ENCODE measurements around the gene PHACTR4.
"Not testable (repeated sequence)": the region's sequence is repeated elsewhere in the genome, so short reads cannot be mapped to it uniquely, and the experiment has no call there.

Gene PHACTR4

GRCh38 chr1:28369371-28370238, at the start of gene PHACTR4:
PHACTR4 (plus strand) TSS chr1:28369740; CDS start chr1:28407448, 37,708 bp downstream.
- DNase-seq: peak; percentile 84

- DNase-seq: no peak
Observed at GRCh38 chr1:28322194-28322593, 47.3 kb upstream of the PHACTR4 start.

- no peak for DNase-seq
Observed at GRCh38 chr1:28323720-28324119, 45.8 kb upstream of the PHACTR4 start.

DNA sequence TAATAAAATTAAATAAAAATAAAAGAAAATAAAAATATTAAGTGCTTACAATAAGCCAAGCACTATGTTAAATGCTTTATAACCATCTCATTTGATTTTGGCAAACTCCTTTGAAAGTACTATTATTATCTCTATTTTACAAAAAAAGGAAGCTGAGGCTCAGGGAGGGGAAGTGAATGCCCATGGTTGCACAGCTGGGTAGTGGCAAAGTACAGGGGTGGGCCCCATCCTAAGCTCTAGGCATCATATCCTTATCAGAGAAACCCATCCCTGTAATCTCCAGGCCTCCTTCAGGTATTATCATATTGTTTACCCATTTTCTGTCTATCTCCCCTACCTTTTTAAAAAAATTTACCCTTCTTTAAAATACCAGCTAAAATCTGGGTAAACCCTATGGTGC, 43.0 kb upstream of the PHACTR4 start:
- DNase-seq: no peak

DNA sequence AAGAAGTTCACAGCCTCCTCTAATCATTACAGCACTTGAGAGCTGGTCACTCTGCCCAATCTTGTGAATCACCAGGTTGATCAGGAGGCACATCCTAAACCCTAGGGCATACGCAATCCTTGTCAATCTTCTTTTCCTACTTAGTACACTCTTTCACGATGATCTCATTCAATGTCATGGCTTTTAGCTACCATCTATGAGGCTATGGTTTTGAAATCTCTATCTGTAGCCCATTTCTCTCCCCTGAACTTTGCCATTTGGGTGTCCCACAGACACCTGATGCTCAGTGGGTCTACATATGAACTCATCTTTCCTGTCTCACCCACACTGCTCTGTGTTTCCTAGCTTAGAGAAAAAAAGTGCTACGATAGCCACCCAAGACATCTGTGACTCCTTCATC, 42.6 kb upstream of the PHACTR4 start:
- no peak for DNase-seq

GRCh38 chr1:28327431-28327830, 42.1 kb upstream of the PHACTR4 start:
- DNase-seq: not testable (repeated sequence)

- DNase-seq: no peak
Observed at GRCh38 chr1:28328228-28328648, 41.3 kb upstream of the PHACTR4 start.

DNA sequence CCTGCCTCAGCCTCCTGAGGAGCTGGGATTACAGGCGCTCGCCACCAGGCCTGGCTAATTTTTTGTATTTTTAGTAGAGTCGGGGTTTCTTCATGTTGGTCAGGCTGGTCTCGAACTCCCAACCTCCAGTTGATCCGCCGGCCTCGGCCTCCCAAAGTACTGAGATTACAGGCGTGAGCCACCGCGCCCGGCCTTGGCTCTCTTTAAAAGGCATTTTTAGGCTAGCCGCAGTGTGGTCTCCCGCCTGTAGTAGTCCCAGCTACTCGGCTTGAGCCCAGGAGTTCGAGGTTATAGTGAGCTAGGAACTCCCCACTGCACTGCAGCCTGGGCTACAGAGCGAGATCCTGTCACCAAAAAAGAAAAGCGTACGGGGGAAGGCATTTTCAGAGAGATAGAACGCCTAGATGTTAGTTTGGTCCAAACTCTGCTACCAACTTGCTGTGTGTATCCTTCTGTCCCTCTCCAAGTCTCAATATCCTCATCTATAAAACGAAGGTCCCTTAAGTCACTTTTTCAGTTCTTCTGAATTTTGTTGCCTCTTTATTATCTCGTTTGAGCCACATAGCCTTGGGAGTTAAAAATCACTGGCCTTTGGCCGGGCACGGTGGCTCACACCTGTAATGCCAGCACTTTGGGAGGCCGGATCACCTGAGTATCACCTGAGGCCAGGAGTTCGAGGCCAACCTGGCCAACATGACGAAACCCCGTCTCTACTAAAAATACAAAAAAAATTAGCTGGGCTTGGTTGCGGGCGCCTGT, 40.0 kb upstream of the PHACTR4 start:
- DNase-seq: no peak

- no peak for DNase-seq
Observed at GRCh38 chr1:28338897-28339296, 30.6 kb upstream of the PHACTR4 start.

- DNase-seq: no peak
Observed at GRCh38 chr1:28339551-28339950, 30.0 kb upstream of the PHACTR4 start.

DNA sequence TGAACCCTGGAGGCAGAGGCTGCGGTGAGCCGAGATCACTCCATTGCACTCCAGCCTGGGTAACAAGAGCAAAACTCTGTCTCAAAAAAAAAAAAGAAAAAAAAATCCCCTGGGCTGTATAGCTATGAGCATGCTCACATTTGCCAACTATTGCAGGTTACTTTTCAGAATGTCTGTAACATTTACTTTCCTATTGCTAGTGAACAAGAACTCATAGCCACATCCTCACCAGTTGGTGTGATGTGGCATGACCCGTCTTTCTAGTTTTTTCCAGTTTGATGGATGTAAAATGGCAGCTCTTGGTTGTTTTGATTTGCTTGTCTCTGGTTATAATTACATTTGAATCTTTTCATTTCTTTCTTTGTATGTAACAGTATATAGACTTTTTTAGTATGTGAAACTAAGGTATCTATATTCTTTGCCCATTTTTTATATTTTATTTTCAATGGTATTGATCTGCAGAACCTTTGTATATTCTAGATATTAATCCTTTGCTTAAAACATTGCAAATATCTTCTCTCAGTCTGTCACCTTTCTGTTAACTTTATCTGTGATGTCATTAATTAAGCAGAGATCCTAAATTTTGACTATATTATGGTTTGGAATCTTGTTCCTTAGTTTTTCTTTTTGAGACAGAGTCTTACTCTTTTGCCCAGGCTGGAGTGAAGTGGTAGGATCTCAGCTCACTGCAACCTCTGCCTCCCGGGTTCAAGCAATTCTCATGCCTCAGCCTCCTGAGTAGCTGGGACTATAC, 29.1 kb upstream of the PHACTR4 start:
- no peak for DNase-seq

DNA sequence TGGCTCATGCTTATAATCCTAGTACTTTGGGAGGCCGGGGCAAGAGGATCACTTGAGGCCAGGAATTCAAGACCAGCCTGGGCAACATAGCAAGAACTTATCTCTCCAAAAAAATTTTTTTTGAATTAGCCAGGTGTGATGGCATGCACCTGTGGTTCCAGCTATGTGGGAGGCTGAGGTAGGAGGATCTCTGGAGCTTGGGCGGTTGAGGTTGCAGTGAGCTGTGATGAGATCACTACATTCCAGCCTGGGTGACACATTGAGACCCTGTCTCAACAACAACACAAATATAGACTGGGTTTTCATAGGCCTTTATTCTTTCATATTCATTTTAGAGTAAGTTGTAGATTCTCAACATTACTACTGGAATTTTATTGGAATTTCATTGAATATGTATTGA, 27.9 kb upstream of the PHACTR4 start:
- no peak for DNase-seq

DNA sequence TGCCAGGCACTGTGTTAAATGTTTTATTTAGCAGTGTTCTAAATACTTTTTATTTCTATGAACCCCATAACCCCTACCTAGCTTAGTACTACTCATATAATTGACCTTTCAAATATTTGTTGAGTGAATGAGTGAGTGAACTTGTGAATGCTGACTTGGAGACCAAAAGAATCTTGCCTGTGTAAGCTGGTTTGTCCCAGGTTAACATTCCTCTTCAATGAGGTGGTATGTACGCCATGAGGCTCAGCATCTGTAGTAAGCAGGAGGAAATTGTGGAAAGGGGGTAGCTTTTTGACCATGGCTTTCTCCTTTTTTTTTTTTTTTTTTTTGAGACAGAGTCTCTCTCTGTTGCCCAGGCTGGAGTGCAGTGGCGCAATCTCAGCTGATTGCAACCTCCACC, 26.1 kb upstream of the PHACTR4 start:
- no peak for DNase-seq

DNA sequence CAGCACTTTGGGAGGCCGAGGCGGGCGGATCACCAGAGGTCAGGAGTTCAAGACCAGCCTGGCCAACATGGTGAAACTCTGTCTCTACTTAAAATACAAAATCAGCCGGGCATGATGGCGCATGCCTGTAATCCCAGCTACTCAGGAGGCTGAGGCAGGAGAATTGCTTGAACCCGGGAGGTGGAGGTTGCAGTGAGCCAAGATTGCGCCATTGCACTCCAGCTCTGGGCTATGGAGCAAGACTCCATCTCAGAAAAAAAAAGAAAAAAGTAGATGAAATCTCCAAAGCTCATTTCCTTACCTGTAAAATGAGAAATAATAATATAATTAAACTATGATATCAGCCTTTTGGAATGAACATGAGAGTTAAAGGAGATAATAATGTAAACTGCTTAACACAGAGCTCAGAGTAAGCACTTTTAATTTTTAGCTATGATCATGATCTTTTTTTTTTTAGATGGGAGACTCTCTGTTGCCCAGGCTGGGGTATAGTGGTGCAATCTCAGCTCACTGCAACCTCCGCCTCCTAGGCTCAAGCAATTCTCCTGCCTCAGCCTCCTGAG, 16.2 kb upstream of the PHACTR4 start:
- DNase-seq: not testable (repeated sequence)

GRCh38 chr1:28354121-28354520, 15.4 kb upstream of the PHACTR4 start:
- no peak for DNase-seq

- DNase-seq: no peak
Observed at GRCh38 chr1:28358716-28359115, 10.8 kb upstream of the PHACTR4 start.

DNA sequence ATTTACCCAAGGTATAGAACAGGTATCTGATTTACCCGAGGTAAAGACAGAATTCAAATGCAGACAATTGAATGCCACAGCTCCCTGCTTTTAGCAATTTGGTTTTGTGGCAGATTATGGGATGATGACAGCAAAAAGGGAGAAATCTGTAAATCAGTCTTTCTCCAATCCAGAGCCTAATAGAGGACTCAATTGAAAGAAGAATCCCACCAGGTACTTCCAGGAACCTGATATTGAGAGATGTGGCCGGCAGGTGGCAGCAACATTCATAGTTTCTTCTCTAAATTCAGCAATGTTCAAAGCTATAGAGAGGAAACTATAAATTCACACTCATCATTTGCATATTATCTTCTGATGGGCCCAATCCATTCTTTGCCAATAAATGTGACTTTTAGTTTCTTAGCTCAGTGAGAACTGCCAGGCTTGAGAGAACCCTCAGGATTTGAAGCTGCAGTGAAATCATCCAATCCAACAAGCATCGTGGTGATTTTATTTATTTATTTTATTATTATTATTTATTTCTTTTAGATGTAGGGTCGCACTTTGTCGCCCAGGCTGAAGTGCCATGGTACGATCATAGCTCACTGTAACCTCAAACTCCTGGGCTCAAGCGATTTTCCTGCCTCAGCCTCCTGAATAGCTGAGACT, 9.8 kb upstream of the PHACTR4 start:
- peak; percentile 23 for DNase-seq

DNA sequence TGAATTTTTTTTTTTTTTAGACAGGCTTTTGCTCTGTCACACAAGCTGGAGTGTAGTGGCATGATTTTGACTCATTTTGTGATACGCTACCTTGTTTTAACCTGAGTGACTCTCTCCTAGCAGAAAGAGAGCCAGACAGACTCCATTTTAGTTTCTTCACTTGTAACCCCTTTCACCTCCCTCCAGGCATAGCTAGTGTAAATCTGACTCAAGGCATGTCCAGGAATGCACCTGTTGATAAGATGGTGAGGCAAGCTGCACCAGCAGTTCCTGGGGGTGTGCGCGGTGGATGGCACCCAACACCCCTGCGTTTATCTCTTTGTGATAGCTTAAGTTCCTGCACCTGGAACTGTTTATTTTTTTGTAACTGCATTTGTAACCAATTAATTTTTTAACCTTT, 4.7 kb upstream of the PHACTR4 start:
- DNase-seq: no peak

GRCh38 chr1:28365864-28366263, 3.7 kb upstream of the PHACTR4 start:
- DNase-seq: peak; percentile 22

- not testable (repeated sequence) for DNase-seq
Observed at GRCh38 chr1:28368608-28369007, 932 bp upstream of the PHACTR4 start.

DNA sequence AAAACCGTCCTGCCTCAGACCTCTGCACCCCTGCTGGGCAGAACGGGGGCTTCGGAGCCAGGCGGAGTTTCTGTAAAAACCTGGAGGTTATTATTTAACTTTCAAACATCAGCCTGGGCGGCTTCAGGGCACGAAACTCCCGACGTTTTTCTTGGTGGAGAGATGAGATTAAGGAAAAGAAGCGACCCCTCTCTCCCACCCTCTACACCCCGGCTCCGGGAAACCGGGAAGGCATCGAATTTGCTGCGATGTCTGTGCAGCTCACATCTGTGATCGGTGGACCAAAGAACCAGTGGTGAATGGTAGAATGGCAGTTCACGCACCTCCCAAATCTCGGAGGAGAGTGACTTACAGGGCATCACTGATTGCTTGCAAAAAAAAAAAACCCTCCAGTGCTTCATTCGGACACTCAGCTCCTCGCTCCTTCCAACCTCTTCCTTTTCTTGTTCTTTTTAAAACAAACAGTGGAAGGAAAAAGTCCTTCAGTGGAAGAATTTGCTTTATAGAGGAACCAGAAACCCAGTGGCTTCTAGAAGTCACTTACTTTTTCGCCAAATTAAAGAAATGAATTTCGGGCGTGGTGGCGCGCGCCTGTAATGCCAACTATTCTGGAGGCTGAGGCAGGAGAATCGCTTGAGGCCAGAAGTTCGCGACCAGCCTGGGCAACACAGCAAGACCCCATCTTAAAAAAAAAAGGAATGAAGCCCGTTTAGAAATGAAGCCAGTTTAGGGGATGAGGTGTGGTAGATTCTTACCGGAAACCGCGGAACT, 884 bp downstream of the PHACTR4 start:
- no peak for DNase-seq

- no peak for DNase-seq
Observed at GRCh38 chr1:28371010-28371377, 1.5 kb downstream of the PHACTR4 start.
